ENCODE results near the gene OR7G2.

GRCh38 chr19:9078651-9079050, 28.6 kb downstream of the OR7G2 start:
- TF ChIP-seq, protein P1, sequence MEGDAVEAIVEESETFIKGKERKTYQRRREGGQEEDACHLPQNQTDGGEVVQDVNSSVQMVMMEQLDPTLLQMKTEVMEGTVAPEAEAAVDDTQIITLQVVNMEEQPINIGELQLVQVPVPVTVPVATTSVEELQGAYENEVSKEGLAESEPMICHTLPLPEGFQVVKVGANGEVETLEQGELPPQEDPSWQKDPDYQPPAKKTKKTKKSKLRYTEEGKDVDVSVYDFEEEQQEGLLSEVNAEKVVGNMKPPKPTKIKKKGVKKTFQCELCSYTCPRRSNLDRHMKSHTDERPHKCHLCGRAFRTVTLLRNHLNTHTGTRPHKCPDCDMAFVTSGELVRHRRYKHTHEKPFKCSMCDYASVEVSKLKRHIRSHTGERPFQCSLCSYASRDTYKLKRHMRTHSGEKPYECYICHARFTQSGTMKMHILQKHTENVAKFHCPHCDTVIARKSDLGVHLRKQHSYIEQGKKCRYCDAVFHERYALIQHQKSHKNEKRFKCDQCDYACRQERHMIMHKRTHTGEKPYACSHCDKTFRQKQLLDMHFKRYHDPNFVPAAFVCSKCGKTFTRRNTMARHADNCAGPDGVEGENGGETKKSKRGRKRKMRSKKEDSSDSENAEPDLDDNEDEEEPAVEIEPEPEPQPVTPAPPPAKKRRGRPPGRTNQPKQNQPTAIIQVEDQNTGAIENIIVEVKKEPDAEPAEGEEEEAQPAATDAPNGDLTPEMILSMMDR (IDR thresholded peaks at IDR 0.05; ENCODE audit: low read depth, low read length): no peak
- no peak for TF ChIP-seq EZH2phosphoT487 (IDR thresholded peaks at IDR 0.05; ENCODE audit: low read depth)

Measured in OCI-LY3 (cell line).